GM12878 (cell line): ENCODE measurements around the gene DRD2. TPM values are rescaled to one million over a fixed set of nuclear protein-coding genes. Genes with fewer than 3 reads are reported as not detected.

ENCODE experiments used
- ATAC-seq: fragments of 200-7000 bp; cut with Tn5 transposase; 3 replicates; pipeline ENCODE4 v1.9.1; 2020; ENCODE audit warnings: mild to moderate bottlenecking, moderate library complexity
- BruUV-seq: library from RNA; stranded (reverse); fragments of 400-500 nt; replicated peaks from 2 replicates; lab custom pipeline; 2021; lab: Mats Ljungman, UMichigan
- CTCF ChIA-PET: fragments of 300-600 bp; sonication (Branson Sonifier 250); formaldehyde crosslinking; extraction: SDS; loops from one replicate; lab custom pipeline; 2021; ENCODE audit warnings: inconsistent platforms; lab: Yijun Ruan, JAX
- POLR2A ChIA-PET: fragments of 350-600 bp; formaldehyde crosslinking; extraction: SDS; loops from one replicate; lab custom pipeline; 2021; ENCODE audit warnings: inconsistent platforms; lab: Charles Lee
- RAD21 ChIA-PET: fragments of 300-600 bp; sonication (Branson Sonifier 250); formaldehyde crosslinking; loops from one replicate; lab custom pipeline; 2023; ENCODE audit warnings: antibody characterized with exemption; ENCODE audit not compliant: unreplicated experiment; lab: Charles Lee
- SMC1A ChIA-PET: fragments of 300-600 bp; sonication (Branson Sonifier 250); formaldehyde crosslinking; loops from one replicate; lab custom pipeline; 2023; ENCODE audit not compliant: unreplicated experiment, uncharacterized antibody; lab: Charles Lee
- DNase-seq: peaks from one replicate; pipeline ENCODE4 v3.0.0-alpha.2; 2011; ENCODE audit warnings: low read depth, low spot score
- FAIRE-seq: peaks from 3 replicates; lab custom pipeline; 2011; peaks lifted over from hg19 to GRCh38; lab: Jason Lieb, UNC
- H2AFZ ChIP-seq: 2 replicates; pipeline ENCODE4 v1.6.0; 2011; ENCODE audit warnings: low read depth, low read length, control low read depth; ENCODE audit not compliant: control insufficient read depth
- H3K27ac ChIP-seq: 2 replicates; pipeline ENCODE4 v1.5.1; 2011; ENCODE audit warnings: control low read depth; ENCODE audit not compliant: control insufficient read depth, insufficient read depth
- H3K27me3 ChIP-seq, 2 experiments: replicated peaks in 1 of 2; 2 replicates each; pipeline versions ENCODE4 v1.6.0 to v1.6.1; 2011; ENCODE audit warnings: low read length in 1 of 2; ENCODE audit not compliant: control insufficient read depth in 2 of 2, insufficient read depth in 2 of 2
- H3K36me3 ChIP-seq, 2 experiments: 2 replicates each; pipeline ENCODE4 v1.5.1; 2011; ENCODE audit warnings: low read length in 1 of 2; ENCODE audit not compliant: control insufficient read depth in 2 of 2, insufficient read depth in 2 of 2
- H3K4me1 ChIP-seq: 2 replicates; pipeline ENCODE4 v1.6.1; 2011; ENCODE audit warnings: mild to moderate bottlenecking, low read length, moderate library complexity, mixed read lengths; ENCODE audit not compliant: control insufficient read depth, insufficient read depth
- H3K4me2 ChIP-seq: 2 replicates; pipeline ENCODE4 v1.6.0; 2011; ENCODE audit warnings: control low read depth; ENCODE audit not compliant: control insufficient read depth, insufficient read depth
- H3K4me3 ChIP-seq: fragments of 200-600 bp; sonication (generic); 2 replicates; pipeline ENCODE4 v1.5.1; 2016
- H3K79me2 ChIP-seq: 2 replicates; pipeline ENCODE4 v1.6.0; 2011; ENCODE audit warnings: low read length; ENCODE audit not compliant: control insufficient read depth, insufficient read depth
- H3K9ac ChIP-seq: 2 replicates; pipeline ENCODE4 v1.8.0; 2011; ENCODE audit warnings: low read length, control low read depth, mixed read lengths; ENCODE audit not compliant: control insufficient read depth, insufficient read depth
- H3K9me3 ChIP-seq: replicated peaks from 3 replicates; pipeline ENCODE4 v1.5.1; 2011; ENCODE audit warnings: mild to moderate bottlenecking, low read length; ENCODE audit not compliant: control insufficient read depth, insufficient read depth
- H4K20me1 ChIP-seq: 2 replicates; pipeline ENCODE4 v1.6.0; 2011; ENCODE audit not compliant: control insufficient read depth, insufficient read depth
- BRCA1 ChIP-seq: IDR thresholded peaks from 2 replicates; pipeline ENCODE4 v1.6.1; 2011; ENCODE audit warnings: low read depth, low read length, improper control_type of control experiment
- CREB1 ChIP-seq: IDR thresholded peaks from 2 replicates; pipeline ENCODE4 v1.6.1; 2012; ENCODE audit warnings: low read depth, mild to moderate bottlenecking, inconsistent platforms
- MEF2A ChIP-seq: IDR thresholded peaks from 2 replicates; pipeline ENCODE4 v1.6.1; 2011; ENCODE audit warnings: low read depth, mild to moderate bottlenecking, low read length, moderate library complexity; ENCODE audit not compliant: insufficient read depth
- POLR2AphosphoS5 ChIP-seq: IDR thresholded peaks from 2 replicates; pipeline ENCODE4 v1.6.1; 2011; ENCODE audit warnings: mild to moderate bottlenecking, low read length, inconsistent platforms
- RBBP5 ChIP-seq: fragments of 200-600 bp; sonication (generic); conservative IDR thresholded peaks from 2 replicates; pipeline ENCODE4 v1.6.1; 2016
- TCF3 ChIP-seq: IDR thresholded peaks from 2 replicates; pipeline ENCODE4 v1.6.1; 2012; ENCODE audit warnings: low read depth, mild to moderate bottlenecking, low read length, borderline replicate concordance; ENCODE audit not compliant: insufficient read depth
- WGBS: methylation state at CpG from one replicate; pipeline ENCODE4 v1.1.6; 2016; ENCODE audit warnings: low lambda C conversion rate; ENCODE audit not compliant: insufficient replicate concordance, insufficient coverage; ENCODE audit errors: missing lambda C conversion rate; 5-methylcytosine and 5-hydroxymethylcytosine counted together
- in situ Hi-C: fragments of 300-500 bp; cut with MboI; formaldehyde crosslinking; loops from 9 replicates; pipeline ENCODE4 v1.14.3; 2018; ENCODE audit warnings: mixed read lengths
- intact Hi-C: fragments of 100-400 bp; cut with micrococcal nuclease; formaldehyde crosslinking; loops from one replicate; pipeline ENCODE4 v1.14.2; 2022; ENCODE audit not compliant: unreplicated experiment
- polyA plus RNA-seq, 11 experiments: library from polyadenylated mRNA; depleted of rRNA in 4 of 11; unstranded in 6 of 11; stranded (reverse) in 5 of 11; fragments of >200 nt; fragmentation: Nextera tagmentation in 4 of 11; fragmentation: Illumina TruSeq in 1 of 11; extraction: Ambion mirVana in 4 of 11; extraction: Trizol in 1 of 11; gene quantifications; 1 replicate in 1 of 11; 2 replicates in 10 of 11; pipeline versions ENCODE4 v1.2.1 to v1.2.3, GENCODE V29; 2011 to 2016; ENCODE audit warnings: inconsistent platforms in 2 of 11, missing spikeins in 2 of 11, low read depth in 1 of 11
- total RNA-seq, 4 experiments: library from RNA; depleted of rRNA in 3 of 4; stranded (reverse); fragments of >200 nt in 3 of 4; fragmentation: Illumina TruSeq in 1 of 4; extraction: Trizol in 1 of 4; gene quantifications; 2 replicates each; pipeline versions ENCODE4 v1.2.1 to v1.2.3, GENCODE V29; 2013 to 2021
- TF ChIP-seq, protein P1 (sequence below): IDR thresholded peaks from 2 replicates; pipeline ENCODE4 v1.6.1; 2012; ENCODE audit warnings: low read depth, low read length, improper control_type of control experiment
- TF ChIP-seq, protein P2 (sequence below), 3 experiments: IDR thresholded peaks in 2 of 3; conservative IDR thresholded peaks in 1 of 3; 2 replicates each; pipeline ENCODE4 v1.5.1; 2011; ENCODE audit warnings: low read depth in 3 of 3, low read length in 3 of 3, mild to moderate bottlenecking in 3 of 3, control low read depth in 2 of 3, moderate library complexity in 2 of 3, inconsistent platforms in 1 of 3, mixed read lengths in 1 of 3; ENCODE audit not compliant: control insufficient read depth in 2 of 3, insufficient read depth in 1 of 3; ENCODE audit errors: extremely low read depth in 1 of 3
- TF ChIP-seq, protein P3 (sequence below): IDR thresholded peaks from 2 replicates; pipeline ENCODE4 v1.6.1; 2011; ENCODE audit warnings: low read depth, low read length, improper control_type of control experiment, borderline replicate concordance

Gene DRD2
- total and polyA plus RNA-seq, 10 of the 15 experiments (the other 5 are each of a cell fraction or from before 2014, with no cell fraction given) = not detected

DNA sequence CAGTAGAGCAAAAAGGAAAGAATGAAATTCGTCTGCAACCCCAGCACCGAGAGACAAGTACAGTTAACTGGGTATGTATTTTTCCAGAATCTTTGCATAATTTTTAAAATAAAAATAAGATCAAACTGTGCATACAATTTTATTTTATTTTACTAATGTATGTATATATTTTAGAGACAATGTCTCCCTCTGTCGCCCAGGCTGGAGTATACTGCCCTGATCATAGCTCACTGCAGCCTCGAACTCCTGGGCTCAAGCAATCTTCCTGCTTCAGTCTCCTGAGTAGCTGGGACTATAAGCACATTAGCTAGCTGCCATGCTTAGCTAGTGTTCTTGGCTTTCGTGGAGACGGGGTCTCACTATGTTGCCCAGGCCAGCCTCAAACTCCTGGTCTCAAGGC lies 18.8 kb upstream of the DRD2 start:
- 6% methylated on average over 6 of the region's 6 CpGs for WGBS
- TF ChIP-seq BRCA1 = no peak
- TF ChIP-seq POLR2AphosphoS5 = no peak
- TF ChIP-seq, protein P1, sequence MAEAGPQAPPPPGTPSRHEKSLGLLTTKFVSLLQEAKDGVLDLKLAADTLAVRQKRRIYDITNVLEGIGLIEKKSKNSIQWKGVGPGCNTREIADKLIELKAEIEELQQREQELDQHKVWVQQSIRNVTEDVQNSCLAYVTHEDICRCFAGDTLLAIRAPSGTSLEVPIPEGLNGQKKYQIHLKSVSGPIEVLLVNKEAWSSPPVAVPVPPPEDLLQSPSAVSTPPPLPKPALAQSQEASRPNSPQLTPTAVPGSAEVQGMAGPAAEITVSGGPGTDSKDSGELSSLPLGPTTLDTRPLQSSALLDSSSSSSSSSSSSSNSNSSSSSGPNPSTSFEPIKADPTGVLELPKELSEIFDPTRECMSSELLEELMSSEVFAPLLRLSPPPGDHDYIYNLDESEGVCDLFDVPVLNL = no peak
- no peak for TF ChIP-seq CREB1
- no peak for TF ChIP-seq RBBP5
- TF ChIP-seq MEF2A = no peak
- TF ChIP-seq TCF3 = no peak
- TF ChIP-seq, protein P2, sequence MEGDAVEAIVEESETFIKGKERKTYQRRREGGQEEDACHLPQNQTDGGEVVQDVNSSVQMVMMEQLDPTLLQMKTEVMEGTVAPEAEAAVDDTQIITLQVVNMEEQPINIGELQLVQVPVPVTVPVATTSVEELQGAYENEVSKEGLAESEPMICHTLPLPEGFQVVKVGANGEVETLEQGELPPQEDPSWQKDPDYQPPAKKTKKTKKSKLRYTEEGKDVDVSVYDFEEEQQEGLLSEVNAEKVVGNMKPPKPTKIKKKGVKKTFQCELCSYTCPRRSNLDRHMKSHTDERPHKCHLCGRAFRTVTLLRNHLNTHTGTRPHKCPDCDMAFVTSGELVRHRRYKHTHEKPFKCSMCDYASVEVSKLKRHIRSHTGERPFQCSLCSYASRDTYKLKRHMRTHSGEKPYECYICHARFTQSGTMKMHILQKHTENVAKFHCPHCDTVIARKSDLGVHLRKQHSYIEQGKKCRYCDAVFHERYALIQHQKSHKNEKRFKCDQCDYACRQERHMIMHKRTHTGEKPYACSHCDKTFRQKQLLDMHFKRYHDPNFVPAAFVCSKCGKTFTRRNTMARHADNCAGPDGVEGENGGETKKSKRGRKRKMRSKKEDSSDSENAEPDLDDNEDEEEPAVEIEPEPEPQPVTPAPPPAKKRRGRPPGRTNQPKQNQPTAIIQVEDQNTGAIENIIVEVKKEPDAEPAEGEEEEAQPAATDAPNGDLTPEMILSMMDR (IDR thresholded peaks at IDR 0.05 in 2 of 3, conservative IDR thresholded peaks at IDR 0.05 in 1 of 3; ENCODE audit: control insufficient read depth in 2 of 3, extremely low read depth in 1 of 3, insufficient read depth in 1 of 3, low read depth in 3 of 3, low read length in 3 of 3) = 0 out of 6 replicates have a peak, but pooled peaks of 1 of the 3 experiments have one; percentile 8
- TF ChIP-seq, protein P3, sequence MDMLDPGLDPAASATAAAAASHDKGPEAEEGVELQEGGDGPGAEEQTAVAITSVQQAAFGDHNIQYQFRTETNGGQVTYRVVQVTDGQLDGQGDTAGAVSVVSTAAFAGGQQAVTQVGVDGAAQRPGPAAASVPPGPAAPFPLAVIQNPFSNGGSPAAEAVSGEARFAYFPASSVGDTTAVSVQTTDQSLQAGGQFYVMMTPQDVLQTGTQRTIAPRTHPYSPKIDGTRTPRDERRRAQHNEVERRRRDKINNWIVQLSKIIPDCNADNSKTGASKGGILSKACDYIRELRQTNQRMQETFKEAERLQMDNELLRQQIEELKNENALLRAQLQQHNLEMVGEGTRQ = no peak
- TF ChIP-seq, all 136 proteins: peak for 1
- Histone ChIP-seq H3K9ac (no peak overlapping the region), H4K20me1 (no peaks in the 10 kb centered on the region), H3K36me3 (no peaks in the 10 kb centered on the region), H3K27me3 (no peaks in the 10 kb centered on the region), H3K27ac (no peak overlapping the region), H3K9me3 (no peaks in the 10 kb centered on the region), H3K4me3 (no peak overlapping the region), H3K79me2 (no peaks in the 10 kb centered on the region), H2AFZ (no peak overlapping the region), H3K4me1 (no peaks in the 10 kb centered on the region), H3K4me2 (no peak overlapping the region)
- DNase-seq (no peak), ATAC-seq (no peak), FAIRE-seq (no peak)
- in situ Hi-C loops (no loop called here), intact Hi-C loops (no loop called here)
- ChIA-PET POLR2A (no interaction called here), CTCF (interaction anchor here (1.6 kb wide), 1 partner anchor 188 kb away, joined by 10 read pairs; no protein-coding TSS in a partner anchor), RAD21 (interaction anchor here (1.4 kb wide), 1 partner anchor 188 kb away, joined by 5 read pairs; no protein-coding TSS in a partner anchor), SMC1A (no interaction called here)
- BruUV-seq = no TSS peak
